ENCODE measurements around the gene GZMM. TPM values are rescaled to one million over a fixed set of nuclear protein-coding genes. Genes with fewer than 3 reads are reported as not detected.

Gene GZMM
- polyA plus RNA-seq, 1 of the 3 experiments (the other 2 are of a cell fraction): not detected

DNA sequence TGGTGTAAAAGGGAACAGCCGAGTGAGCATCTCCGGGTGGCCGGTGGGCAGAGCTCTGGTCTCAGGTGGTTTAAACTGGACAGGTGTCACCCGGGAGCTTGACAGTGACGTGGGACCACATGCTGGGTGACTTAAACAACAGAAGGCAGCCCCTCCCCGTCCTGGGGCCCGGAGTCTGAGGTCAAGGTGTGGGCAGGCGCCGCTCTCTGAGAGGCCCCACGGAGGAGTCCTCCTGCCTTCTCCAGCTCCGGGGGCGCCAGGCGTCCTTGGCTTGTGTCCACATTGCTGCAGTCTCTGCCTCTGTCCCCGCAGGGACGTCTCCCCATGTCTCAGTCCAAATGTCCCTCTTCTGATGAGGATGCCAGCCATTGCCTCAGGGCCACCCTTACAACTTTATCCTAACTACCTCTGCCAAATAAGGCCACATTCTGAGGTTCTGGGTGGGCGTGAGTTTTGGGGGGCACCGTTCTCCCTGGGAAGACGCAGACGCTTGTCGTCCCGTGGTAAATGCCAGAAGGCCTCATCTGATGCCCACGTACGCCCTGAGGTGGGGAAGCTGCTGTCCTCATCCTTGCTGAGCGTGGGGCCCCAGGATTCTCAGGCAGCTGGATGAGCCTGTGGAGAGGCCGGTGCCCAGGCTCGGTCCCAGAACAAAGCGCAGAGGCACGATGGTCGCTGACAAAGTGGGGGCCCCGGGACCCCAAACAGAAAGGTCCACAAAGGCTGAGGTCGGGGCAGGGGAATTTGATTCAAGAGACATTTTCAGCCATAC is 12.9 kb downstream of the GZMM start:
- no peak overlapping the region for H2AFZ ChIP-seq (ENCODE audit: low read depth)
- ChIA-PET POLR2A (interaction anchor here (1.0 kb wide), 1 partner anchor 14 kb away, joined by 3 read pairs; no protein-coding TSS in a partner anchor), CTCF (interaction anchor here (1.1 kb wide), 1 partner anchor 8 kb away, joined by 3 read pairs; no protein-coding TSS in a partner anchor)
- H3K9me2 ChIP-seq: no peaks in the 10 kb centered on the region
- DNase-seq: no peak
- no peaks in the 10 kb centered on the region for H3F3A ChIP-seq (replicated peaks; ENCODE audit: insufficient read depth)
- no peaks in the 10 kb centered on the region for H3K9me3 ChIP-seq
- H3K4me1 ChIP-seq (ENCODE audit: control insufficient read depth in 1 of 2, insufficient read depth in 2 of 2, low read depth in 1 of 2, low read length in 1 of 2): no peaks in the 10 kb centered on the region; a peak in 1 of 4 replicates
- H3K27me3 ChIP-seq (ENCODE audit: insufficient read depth): no peaks in the 10 kb centered on the region
- H3K36me3 ChIP-seq (replicated peaks in 1 of 2; ENCODE audit: control insufficient read depth in 1 of 2, insufficient read depth in 2 of 2, low read length in 1 of 2): no peaks in the 10 kb centered on the region
- H3K4me3 ChIP-seq (ENCODE audit: low read depth in 2 of 2, low read length in 1 of 2): no peak overlapping the region
- no peak for TF ChIP-seq ELF1 (IDR thresholded peaks at IDR 0.05)
- TF ChIP-seq, protein P1, sequence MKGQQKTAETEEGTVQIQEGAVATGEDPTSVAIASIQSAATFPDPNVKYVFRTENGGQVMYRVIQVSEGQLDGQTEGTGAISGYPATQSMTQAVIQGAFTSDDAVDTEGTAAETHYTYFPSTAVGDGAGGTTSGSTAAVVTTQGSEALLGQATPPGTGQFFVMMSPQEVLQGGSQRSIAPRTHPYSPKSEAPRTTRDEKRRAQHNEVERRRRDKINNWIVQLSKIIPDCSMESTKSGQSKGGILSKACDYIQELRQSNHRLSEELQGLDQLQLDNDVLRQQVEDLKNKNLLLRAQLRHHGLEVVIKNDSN (IDR thresholded peaks at IDR 0.05; ENCODE audit: borderline replicate concordance, low read depth): no peak
- no peak overlapping the region for H3K4me2 ChIP-seq
- H3K27ac ChIP-seq (ENCODE audit: low read depth in 2 of 2, low read length in 1 of 2): no peak overlapping the region
- 75% methylated on average over 24 of the region's 31 CpGs for WGBS (ENCODE audit: low lambda C conversion rate)
- no peaks in the 10 kb centered on the region for H3K79me2 ChIP-seq (ENCODE audit: insufficient read depth)
- no peaks in the 10 kb centered on the region for H4K20me1 ChIP-seq (ENCODE audit: insufficient read depth)
- H3K9ac ChIP-seq: no peak overlapping the region

DNA sequence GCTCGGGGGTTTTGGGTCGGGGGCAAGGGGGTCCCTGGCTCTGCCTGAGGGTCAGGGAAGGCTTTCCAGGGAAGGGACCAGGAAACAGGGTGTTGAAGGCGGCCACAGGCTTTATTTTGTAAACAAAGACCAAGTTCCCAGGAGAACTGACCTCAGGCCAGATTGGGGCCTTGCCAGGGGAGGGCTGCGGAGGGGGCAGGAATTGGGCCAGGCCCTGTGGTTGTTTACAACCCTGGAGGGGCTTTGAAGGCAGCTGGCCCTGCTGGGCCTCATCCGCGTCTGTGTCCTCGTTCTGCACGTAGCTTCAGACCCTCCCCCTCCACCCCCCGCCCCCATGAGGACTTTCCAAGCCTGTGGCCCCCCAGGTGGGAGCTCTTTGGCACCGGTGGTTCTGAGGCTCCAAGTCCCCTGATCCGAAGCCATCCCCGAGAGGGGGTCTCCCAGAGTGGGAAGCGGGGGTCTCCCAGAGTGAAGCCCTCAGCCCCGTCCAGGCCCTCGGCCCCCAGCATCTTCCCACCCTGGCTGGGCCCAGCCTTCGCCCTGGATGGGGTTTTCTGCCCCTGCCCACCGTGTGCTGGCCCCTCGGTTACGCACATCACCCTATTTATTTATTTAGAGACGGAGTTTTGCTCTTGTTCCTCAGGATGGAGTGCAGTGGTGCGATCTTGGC is 15.1 kb downstream of the GZMM start:
- POLR2A ChIA-PET: no interaction called here
- CTCF ChIA-PET: no interaction called here
- H3F3A ChIP-seq (replicated peaks; ENCODE audit: insufficient read depth): no peaks in the 10 kb centered on the region
- no peaks in the 10 kb centered on the region for H3K36me3 ChIP-seq (replicated peaks in 1 of 2; ENCODE audit: control insufficient read depth in 1 of 2, insufficient read depth in 2 of 2, low read length in 1 of 2)
- H3K9me2 ChIP-seq: no peaks in the 10 kb centered on the region
- no peaks in the 10 kb centered on the region for H3K9me3 ChIP-seq
- H3K4me3 ChIP-seq (ENCODE audit: low read depth in 2 of 2, low read length in 1 of 2): no peak overlapping the region
- H2AFZ ChIP-seq (ENCODE audit: low read depth): no peak overlapping the region
- H3K27ac ChIP-seq (ENCODE audit: low read depth in 2 of 2, low read length in 1 of 2): no peak overlapping the region
- no peak overlapping the region for H3K9ac ChIP-seq
- TF ChIP-seq MXI1 (IDR thresholded peaks at IDR 0.05; ENCODE audit: low read depth, low read length) (no peak), FOSL2 (IDR thresholded peaks at IDR 0.05; ENCODE audit: borderline replicate concordance, low read depth) (no peak), RFX5 (IDR thresholded peaks at IDR 0.05; ENCODE audit: low read length) (no peak)
- TF ChIP-seq, protein P1 (IDR thresholded peaks at IDR 0.05; ENCODE audit: borderline replicate concordance, low read depth): no peak
- TF ChIP-seq, protein P2, sequence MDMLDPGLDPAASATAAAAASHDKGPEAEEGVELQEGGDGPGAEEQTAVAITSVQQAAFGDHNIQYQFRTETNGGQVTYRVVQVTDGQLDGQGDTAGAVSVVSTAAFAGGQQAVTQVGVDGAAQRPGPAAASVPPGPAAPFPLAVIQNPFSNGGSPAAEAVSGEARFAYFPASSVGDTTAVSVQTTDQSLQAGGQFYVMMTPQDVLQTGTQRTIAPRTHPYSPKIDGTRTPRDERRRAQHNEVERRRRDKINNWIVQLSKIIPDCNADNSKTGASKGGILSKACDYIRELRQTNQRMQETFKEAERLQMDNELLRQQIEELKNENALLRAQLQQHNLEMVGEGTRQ (IDR thresholded peaks at IDR 0.05; ENCODE audit: borderline replicate concordance, low read depth, low read length): no peak
- TF ChIP-seq, protein P3, sequence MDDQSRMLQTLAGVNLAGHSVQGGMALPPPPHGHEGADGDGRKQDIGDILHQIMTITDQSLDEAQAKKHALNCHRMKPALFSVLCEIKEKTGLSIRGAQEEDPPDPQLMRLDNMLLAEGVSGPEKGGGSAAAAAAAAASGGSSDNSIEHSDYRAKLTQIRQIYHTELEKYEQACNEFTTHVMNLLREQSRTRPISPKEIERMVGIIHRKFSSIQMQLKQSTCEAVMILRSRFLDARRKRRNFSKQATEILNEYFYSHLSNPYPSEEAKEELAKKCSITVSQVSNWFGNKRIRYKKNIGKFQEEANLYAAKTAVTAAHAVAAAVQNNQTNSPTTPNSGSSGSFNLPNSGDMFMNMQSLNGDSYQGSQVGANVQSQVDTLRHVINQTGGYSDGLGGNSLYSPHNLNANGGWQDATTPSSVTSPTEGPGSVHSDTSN (IDR thresholded peaks at IDR 0.05): no peak
- WGBS (ENCODE audit: low lambda C conversion rate): 76% methylated on average over 9 of the region's 21 CpGs
- DNase-seq: no peak
- no peaks in the 10 kb centered on the region for H3K79me2 ChIP-seq (ENCODE audit: insufficient read depth)
- H3K27me3 ChIP-seq (ENCODE audit: insufficient read depth): no peaks in the 10 kb centered on the region
- no peaks in the 10 kb centered on the region for H4K20me1 ChIP-seq (ENCODE audit: insufficient read depth)
- H3K4me1 ChIP-seq (ENCODE audit: control insufficient read depth in 1 of 2, insufficient read depth in 2 of 2, low read depth in 1 of 2, low read length in 1 of 2): no peaks in the 10 kb centered on the region; a peak in 1 of 4 replicates
- no peak overlapping the region for H3K4me2 ChIP-seq
